Stimulated activated CD8-positive, alpha-beta memory T cell treated with anti-CD3 and anti-CD28 coated beads, Interleukin-15, amount 100 ng/mL, for 48 hours (primary cell): ENCODE results near the gene MEIG1.
"Not testable (repeated sequence)": the region's sequence is repeated elsewhere in the genome, so short reads cannot be mapped to it uniquely, and the experiment has no call there.

ENCODE experiments used
- DNase-seq, 2 donors: peaks; one replicate each; pipeline ENCODE4 v3.0.0-alpha.2; 2020; ENCODE audit warnings: low read depth in 2 of 2

MEIG1 gene, protein sequence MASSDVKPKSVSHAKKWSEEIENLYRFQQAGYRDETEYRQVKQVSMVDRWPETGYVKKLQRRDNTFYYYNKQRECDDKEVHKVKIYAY

DNA sequence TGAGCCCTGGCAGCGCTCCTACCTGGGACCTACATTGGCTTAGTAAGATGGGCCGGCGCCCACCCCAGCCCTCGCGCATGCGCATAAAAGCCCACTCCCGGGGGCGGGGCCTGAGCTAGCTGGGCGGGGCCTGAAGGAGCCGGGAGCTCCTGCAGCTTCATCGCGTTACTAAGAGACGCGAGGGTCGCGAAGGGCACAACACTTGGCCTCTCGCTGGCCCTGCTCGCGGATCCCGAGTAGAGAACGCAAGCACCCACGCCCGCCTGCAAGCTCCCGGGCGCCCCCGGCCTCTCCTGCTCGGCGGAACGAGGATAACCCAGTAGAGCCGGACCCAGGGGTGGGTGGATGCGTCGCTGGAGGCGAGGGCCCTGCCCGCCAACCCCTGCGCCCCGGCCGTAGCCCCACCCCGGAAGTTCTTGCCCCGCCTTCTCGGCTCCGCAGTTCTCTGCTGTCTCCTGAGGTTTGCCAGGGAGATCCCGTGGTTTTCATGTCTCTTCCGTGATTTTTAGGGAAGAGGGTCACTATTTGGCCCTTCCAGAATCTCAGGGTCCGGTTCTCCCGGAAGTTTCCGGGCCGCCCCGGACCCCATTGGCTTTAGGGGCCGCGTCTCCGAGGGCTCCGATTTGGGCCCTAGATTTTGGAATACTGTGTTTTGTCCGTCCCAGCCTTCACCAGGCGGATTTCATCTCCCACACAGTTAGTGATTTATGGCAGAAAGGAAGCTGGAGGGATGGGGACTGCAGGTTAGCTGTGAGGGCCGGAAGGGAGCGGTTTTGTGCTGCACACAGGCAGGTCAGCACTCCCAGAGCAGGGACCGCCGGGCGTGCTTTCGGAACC, at the start of gene MEIG1:
Gene MEIG1 (plus strand): TSS at position 168 of the 837 bp plus-strand sequence. CDS start 7,081 bp downstream, outside the sequence.
- peak; percentile 89 to 91 for DNase-seq

DNA sequence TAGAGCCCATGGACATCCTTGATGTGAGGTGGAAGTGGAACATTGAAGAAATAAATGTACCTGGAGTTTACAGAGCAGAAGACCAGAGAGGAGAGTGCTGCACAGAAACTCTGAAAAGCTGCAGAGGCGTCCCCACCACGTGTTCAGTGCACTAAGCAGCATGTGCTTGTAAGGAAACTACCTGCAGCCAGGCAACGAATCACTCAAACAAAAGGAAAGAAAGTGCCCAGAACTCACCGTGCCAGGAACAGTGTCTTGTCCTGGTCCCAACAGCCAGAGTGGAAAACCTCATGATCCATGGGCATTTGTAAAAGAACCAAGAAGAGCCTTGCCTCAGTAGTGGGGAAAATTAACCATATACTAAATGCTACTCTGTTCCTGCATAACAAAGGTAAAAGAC, 48.2 kb upstream of the MEIG1 start:
- no peak for DNase-seq

DNA sequence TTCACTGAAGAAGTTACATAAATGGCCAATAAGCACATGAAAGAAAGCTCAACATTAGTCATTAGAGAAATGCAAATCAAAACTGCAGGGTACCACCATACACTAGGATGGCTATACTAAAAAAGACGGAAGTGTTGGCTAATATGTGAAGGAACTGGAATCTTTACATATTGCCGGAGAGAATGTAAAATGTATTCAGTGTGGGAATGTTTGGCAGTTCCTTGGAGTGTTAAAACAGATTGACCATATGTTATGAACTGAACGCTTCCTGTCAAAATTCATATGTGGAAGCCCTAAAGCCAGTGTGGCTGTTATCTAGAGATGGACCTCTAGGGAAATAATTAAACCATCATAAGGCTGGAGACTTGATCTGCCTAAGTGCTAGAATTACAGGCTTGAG, 47.4 kb upstream of the MEIG1 start:
- no peak for DNase-seq

DNA sequence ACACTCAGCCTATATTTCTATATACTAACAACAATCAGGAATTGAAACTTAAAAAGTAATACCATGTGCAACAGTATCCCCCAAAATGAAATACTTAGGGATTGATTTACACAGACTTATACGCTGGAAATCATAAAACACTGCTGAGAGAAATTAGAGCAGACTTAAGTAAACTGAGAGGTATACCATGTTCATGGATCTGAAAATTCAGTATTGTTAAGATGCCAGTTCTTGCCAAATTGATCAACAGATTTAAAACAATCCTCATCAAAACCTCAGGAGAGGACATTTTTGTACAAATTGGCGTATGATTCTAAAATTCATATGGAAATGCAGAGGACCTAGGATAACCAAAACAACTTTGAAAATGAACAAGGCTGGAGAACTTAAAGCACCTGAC, 42.6 kb upstream of the MEIG1 start:
- DNase-seq, result no peak

DNA sequence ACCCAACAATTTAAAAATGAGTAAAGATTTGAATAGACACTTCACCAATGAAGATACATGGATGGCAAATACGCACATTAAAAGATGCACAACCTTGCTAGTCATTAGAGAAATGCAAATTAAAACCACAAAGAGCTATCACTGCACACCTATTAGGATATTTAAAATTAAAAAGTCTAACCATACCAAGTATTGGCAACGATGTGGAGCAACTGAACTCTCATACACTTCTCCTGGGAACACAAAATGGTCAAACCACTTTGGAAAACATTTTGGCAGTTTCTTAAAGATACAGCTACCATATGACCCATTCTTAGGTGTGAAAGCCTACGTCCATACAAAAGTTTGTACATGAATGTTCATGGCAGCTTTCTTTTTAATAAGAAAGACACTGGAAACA, 41.4 kb upstream of the MEIG1 start:
- no peak for DNase-seq

DNA sequence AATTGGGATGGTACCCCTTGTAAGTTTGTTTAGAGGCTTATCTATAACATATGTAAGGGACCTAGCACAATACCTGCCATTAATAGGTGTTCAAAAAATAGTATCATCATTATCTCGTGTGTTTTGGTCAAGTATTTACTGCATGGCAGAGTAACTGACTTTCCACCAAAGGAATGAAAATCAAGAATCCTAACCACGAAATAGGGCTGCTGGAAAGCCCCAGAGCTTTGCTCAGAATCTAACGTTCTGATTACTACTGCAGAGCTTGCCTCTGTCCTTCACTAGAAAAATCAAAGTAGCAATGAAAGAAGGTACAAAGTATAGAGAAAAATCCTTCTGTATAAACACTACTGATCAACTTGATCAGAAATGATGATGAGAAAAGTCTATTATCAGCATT, 40.2 kb upstream of the MEIG1 start:
- DNase-seq, result no peak

DNA sequence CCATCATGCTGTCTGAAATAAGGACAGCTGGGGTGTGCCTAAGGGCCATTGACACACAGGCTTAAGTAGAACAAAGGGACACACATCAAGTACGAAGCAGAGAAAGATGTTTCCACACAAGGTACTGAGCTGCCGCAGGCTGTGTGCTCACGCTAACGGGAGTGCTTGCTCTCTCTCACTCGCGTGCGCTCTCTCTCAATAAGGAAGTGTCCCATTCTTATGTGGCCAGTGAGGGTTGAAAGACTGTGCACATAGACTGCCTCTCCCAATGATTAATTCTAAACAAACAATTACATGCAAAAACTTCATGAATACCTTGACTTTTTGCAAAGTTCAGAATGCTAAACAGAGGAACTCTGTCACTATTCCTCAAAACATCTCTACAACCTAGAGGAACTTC, 35.2 kb upstream of the MEIG1 start:
- no peak for DNase-seq

DNA sequence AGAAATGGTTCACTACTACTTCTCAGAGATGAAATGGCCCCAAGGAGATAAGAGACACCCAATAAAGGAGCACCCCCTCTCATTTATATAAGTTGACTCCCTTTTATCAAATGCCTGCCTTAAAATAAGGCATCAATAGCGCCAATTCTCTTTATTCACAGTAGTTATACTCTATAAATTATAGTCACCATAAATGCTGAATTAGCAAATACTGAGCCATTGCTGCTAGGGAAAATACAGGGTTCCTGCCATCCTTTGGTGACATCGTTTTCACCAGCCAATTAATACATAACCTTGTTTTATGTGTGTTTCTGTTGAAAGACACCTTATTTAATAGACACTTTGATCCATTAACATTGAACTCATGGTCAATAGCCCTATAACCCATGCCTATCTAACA, 33.9 kb upstream of the MEIG1 start:
- DNase-seq, result no peak

DNA sequence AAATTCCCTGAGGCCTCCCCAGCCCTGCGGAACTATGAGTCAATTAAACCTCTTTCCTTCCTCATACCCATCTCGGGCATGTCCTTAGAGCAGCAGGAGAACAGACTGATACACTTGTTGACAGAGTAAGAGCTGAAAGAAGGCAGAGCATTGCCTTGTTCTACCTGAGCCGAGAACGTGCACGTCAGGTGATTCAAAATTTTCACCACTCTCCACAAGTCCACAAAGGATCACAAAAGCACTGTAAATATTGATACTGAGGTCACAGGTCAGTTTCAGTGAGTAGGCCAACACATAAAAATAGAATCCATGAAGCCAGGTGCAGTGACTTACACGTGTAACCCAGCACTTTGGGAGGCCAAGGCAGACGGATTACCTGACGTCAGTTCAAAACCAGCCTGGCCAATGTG, 33.1 kb upstream of the MEIG1 start:
- no peak for DNase-seq

DNA sequence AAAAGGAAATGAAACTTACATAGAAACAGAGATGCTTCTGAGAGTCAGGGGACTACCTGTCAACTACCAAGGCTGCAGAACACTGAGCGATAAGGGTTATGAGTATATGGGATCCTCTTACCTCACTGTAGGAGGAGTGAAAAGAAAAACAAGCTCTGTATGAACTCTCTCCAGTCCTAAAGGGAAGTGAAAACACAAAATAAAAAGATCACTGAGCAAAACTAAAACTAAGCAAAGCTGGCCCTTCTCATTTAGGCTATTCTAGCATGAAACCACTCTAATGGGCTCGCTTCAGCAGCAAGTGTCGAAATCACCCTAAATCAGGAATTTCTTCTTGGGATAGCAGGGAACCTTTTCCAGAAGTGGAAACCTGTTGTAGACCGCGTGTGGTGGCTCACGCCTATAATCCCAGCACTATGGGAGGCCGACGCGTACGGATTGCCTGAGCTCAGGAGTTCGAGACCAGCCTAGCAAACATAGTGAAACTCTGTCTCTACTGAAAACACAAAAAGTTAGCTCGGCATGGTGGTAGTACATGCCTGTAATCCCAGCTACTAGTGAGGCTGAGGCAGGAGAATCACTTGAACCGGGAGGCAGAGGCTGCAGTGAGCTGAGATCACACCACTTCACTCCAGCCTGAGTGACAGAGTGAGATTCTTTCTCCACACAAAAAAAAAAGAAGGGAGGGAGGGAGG, 32.3 kb upstream of the MEIG1 start:
- no peak for DNase-seq

DNA sequence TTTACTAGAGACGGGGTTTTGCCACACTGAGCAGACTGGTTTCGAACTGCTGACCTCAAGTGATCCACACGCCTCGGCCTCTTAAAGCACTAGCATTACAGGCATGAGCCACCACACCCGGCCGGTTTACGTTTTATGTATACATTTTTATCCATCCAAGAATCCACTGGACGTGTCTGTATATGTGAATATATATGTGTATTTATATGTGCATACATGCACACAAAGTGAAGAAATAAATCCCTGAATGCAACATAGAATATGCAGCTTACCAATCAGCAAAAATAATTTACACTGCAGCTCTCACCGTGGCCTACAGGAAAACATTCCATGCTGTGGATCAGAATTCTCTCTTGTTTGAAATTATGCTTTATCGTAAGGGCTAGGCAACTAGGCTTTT, 28.6 kb upstream of the MEIG1 start:
- DNase-seq, result no peak

DNA sequence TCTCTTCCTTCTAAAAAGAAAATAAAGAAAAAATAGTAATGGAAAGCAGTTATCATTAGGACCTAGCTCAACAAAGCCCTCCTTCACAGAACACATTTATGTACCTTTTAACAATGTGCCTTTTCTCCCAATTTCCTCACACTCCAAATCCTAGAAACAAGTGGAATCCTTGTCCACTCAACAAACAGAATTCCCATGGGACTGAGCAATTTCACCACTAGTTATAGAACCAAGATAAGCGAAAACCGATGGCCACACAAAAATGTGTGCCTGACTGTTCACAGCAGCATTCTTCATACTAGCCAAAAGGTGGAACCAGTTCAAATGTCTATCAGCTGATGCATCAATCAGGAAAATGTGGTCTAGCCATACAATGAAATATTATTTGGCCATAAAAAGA, 22.6 kb upstream of the MEIG1 start:
- no peak for DNase-seq

DNA sequence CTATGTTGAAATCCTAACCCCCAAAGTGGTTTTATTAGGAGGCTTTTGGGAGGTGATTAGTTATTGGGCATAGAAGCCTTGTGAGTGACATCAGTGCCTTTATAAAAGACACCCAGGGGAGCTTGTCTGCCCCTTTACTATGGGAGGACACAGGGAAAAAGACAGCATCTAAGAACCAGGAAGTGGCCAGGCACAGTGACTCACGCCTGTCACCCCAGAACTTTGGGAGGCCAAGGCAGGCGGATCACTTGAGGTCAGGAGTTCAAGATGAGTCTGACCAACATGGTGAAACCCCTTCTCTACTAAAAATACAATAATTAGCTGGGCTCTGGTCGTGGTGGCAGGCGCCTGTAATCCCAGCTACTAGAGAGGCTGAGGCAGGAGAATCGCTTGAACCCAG, 20.2 kb upstream of the MEIG1 start:
- DNase-seq, result peak; percentile 44 to 45

DNA sequence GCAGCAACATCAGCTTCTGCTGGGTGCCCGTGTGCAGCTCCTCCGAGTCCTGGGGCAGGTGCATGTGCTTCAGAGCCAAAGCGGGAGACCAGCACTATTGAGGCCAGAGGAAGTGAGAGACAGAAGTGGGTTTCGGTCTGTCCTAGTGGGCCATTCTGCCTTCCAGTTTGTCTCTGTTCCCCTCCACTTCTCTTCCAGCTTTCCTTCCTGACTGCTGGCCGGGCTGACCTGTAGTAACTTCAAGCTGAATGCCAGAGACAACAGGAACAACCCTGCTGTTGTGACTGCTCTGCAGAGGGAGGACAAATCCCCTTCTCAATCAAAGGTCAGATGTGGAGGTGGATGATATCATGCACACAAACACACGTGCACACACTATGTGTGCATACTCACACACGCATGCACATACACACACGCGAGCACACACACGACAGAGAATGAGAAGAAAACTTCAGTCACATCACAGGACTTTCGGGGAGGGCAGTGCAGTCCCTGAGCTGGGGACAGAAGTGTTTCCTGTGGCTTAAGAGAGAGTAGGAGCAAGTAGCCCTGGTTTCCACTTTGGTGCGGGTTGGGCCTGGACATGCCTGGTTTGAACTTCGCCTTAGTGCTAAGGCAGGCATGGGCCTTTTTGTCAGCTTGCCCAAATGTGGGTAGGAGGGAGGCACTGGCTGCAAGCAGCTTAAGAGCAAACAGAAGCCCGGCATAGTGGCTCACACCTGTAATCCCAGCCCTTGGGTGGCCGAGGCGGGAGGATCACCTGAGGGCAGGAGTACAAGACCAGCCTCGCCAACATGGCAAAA, 16.8 kb upstream of the MEIG1 start:
- DNase-seq, result not testable (repeated sequence)

DNA sequence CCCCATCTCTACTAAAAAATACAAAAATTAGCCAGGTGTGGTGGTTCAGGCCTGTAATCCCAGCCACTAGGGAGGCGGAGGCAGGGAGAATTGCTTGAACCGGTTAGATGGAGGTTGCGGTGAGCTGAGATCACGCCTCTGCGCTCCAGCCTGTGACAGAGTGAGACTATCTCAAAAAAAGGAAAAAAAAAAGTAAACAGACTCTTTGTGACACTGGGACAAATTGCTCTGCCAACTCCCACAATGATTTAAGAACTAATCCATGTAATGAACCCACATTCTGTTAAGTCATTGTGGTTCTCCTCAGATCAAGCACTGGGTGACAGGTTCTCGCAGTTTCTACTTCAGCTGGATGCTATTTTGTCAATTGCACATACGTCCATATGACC, 16.2 kb upstream of the MEIG1 start:
- DNase-seq, result not testable (repeated sequence)

DNA sequence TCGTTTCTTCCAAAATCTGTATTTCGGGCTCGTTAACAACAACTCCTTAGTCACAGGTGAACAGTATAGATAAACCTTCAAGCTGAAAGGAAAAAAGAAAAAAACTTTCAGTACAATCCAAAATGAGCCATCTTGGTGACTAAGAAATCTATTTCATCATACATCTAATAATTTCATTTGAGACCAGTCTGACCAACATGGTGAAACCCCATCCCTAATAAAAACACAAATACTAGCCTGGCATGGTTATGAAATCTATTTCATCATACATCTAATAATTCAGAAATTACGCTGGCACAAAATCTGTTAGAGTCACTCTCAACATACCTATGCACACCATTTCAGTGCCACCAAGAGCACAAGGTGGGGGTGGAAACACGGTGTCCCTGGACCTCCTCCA, 14.1 kb upstream of the MEIG1 start:
- no peak for DNase-seq

DNA sequence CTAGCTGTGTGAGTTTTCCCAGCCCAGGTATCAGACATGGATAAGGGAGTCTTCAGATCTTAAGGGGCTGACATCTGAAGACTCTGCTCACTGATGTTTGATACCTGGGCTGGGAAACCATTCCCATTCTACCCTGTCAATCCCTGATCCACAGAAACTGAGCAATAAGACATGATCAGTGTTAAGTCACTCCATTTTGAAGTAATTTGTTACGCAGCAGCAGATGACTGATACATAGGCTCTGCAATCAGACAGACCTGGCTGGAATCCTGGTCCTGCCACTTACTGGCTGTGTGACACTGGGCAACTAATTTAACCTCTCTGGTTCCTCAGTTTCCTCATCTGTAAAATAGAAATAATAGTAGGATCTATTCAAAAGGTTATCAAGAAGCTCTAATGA, 11.9 kb upstream of the MEIG1 start:
- DNase-seq, result no peak

DNA sequence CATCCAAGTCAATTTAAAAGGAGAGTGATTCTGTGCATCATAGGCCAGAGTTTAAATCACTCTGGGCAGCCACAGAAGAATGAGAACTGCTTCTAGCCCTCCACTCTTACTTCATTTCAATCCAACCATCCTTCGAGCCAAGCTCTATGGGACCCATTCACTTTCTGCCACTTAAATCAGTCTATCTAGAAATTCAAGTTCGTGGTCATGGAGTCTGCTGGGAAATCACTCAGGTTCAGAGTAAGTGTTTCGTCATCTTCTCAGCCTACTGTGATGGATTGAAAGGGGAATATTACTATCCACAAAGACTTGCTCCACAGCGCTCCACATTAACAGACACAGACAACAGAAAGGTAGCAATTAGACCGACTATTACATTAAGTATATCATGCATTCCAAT, 9.9 kb upstream of the MEIG1 start:
- no peak for DNase-seq

DNA sequence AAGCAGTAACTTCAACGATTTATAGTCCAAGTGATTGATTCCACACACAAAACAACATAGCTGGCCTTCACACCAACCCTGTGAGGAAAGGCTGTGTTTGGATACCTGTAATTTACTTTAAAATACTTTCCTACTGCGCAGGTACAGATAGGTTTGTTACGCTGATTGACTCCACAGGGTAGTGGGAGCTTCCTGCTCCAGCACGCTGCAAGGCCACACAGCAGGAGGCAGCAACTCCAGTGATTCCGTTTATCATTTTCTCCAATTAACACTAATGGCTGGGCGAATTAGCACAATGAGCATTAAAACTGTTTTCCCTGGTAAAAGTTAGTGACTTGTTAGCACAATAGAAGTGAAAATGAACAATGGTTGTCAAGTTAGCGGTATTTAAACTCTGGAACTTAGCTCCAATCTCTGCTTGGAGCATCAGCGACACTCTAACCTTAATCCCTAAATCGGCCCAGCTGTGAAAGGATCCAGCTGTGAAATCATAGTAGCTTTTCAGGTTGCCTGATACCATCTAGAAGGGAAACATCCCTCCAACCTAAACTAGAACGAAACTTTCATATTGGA, 6.3 kb upstream of the MEIG1 start:
- no peak for DNase-seq

DNA sequence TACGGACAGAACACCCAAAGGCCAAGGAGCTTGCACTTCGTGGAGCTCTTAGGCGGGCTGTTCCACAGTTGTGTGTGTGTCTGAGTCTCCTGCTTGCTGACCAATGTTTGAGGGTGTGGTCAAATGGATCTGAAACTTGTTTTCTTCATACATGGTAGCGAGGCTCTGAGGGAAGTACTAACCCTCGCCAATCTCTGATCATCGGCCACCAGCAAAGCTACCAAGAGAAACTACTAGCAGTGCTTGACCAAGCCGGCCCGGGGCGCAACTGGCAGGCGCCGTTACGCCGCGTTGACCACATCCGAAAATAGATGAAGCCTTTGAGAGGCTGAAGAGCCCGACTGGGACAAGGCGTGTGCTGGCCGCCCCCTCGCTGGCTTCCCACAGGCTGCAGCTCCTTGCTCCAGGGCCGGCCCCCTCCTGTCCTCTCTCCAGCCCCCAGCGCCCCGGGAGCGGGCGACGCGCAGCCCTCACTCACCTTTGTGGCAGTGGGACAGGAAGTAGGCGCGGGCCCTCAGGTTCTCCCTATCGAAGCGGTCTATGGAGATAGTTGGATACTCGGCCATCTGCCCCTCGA, 5.7 kb upstream of the MEIG1 start:
- no peak for DNase-seq

DNA sequence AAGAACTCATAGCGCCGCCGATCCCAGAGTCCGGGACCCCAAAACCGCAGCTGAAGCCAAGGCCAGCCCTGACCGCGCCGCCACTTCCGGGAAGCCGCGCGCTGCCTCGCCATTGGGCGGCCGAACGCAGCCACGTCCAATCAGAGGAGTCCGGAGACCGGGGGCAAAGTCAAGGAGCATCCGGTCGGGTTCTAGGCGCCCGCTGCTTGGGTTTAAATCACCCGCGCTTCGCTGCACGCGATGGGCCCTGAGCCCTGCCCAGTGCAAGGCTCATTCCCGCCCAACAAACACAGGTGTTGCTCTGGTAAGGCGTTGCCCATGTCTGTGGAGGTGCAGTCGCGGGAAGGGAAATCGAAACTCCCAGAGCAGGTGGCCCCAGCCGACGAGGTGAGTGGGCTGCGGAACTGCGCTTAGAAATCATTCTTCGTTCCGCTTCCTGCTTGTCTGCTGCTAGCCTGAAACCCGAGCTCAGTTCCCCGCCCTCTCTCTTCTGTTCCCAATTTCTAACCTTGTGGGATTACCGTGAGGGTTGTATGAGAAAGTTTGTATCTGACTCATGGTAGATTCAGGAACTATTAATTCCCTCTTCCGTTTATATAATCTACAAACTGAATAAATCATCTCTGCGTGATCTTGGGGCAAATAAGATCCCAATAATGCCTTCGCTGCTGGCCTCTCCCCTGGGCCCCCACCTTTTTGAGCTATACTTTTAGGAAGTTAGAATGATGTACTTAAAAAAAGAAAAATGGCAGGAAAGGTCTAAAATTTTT, 5.0 kb upstream of the MEIG1 start, which contains the start of gene DCLRE1C:
Gene DCLRE1C (minus strand): TSS at position 96 of the 770 bp plus-strand sequence. CDS start 86 bp downstream, at position 10.
- peak; percentile 84 to 85 for DNase-seq
